ENCODE data around the gene SLC4A7. TPM values are rescaled to one million over a fixed set of nuclear protein-coding genes. Genes with fewer than 3 reads are reported as not detected.

Gene SLC4A7
- polyA plus RNA-seq, 1 of the 3 experiments (the other 2 are of a cell fraction): 3.9 TPM

- TF ChIP-seq RXRA (IDR thresholded peaks at IDR 0.05; ENCODE audit: borderline replicate concordance, low read depth): no peak
Observed at GRCh38 chr3:27451842-27452241, 32.3 kb downstream of the SLC4A7 start (continued).

DNA sequence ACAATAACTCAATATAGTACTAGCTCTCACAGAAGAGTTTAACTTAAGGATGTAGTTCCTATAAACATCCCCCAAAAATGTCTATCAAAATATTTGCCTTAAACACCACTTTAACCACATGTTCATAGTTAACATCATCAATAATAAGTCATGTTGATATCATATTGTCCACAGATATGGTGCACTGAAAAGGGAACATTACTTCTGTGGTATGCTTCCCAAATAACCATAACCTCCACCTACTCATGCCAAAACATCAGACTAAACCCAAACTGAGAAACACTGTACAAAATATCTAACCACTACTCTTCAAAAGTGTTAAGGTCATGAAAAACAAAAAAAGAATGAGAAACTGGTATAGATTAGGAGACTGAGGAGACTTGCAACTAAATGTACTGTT lies 32.9 kb downstream of the SLC4A7 start:
- DNase-seq: no peak
- Histone ChIP-seq H3K36me3 (replicated peaks in 1 of 2; ENCODE audit: control insufficient read depth in 1 of 2, insufficient read depth in 2 of 2, low read length in 1 of 2) (peaks cover 10 to 23% of the 10 kb centered on the region in 2 experiments), H3K9me2 (no peaks in the 10 kb centered on the region), H3K4me1 (ENCODE audit: control insufficient read depth in 1 of 2, insufficient read depth in 2 of 2, low read depth in 1 of 2, low read length in 1 of 2) (peaks cover 0 to 8% of the 10 kb centered on the region in 2 experiments; a peak in 2 of 4 replicates), H3K4me2 (no peak overlapping the region), H3F3A (replicated peaks; ENCODE audit: insufficient read depth) (peaks cover 9% of the 10 kb centered on the region), H3K9me3 (no peaks in the 10 kb centered on the region), H3K9ac (no peak overlapping the region), H3K27me3 (ENCODE audit: insufficient read depth) (no peaks in the 10 kb centered on the region), H3K79me2 (ENCODE audit: insufficient read depth) (peaks cover 60% of the 10 kb centered on the region), H2AFZ (ENCODE audit: low read depth) (no peak overlapping the region), H3K27ac (ENCODE audit: low read depth in 2 of 2, low read length in 1 of 2) (no peak overlapping the region), H4K20me1 (ENCODE audit: insufficient read depth) (no peaks in the 10 kb centered on the region), H3K4me3 (ENCODE audit: low read depth in 2 of 2, low read length in 1 of 2) (no peak overlapping the region)
- TF ChIP-seq TCF12 (IDR thresholded peaks at IDR 0.05): no peak
- TF ChIP-seq NFIC (IDR thresholded peaks at IDR 0.05; ENCODE audit: borderline replicate concordance): no peak
- no peak for TF ChIP-seq JUND (IDR thresholded peaks at IDR 0.05)
- TF ChIP-seq ZBTB33 (IDR thresholded peaks at IDR 0.05; ENCODE audit: borderline replicate concordance, low read depth): no peak
- TF ChIP-seq SIN3A (IDR thresholded peaks at IDR 0.05; ENCODE audit: borderline replicate concordance, low read depth, low read length): no peak
- TF ChIP-seq FOXJ3 (CRISPR knock-in tag; IDR thresholded peaks at IDR 0.05): no peak
- TF ChIP-seq, protein P1, sequence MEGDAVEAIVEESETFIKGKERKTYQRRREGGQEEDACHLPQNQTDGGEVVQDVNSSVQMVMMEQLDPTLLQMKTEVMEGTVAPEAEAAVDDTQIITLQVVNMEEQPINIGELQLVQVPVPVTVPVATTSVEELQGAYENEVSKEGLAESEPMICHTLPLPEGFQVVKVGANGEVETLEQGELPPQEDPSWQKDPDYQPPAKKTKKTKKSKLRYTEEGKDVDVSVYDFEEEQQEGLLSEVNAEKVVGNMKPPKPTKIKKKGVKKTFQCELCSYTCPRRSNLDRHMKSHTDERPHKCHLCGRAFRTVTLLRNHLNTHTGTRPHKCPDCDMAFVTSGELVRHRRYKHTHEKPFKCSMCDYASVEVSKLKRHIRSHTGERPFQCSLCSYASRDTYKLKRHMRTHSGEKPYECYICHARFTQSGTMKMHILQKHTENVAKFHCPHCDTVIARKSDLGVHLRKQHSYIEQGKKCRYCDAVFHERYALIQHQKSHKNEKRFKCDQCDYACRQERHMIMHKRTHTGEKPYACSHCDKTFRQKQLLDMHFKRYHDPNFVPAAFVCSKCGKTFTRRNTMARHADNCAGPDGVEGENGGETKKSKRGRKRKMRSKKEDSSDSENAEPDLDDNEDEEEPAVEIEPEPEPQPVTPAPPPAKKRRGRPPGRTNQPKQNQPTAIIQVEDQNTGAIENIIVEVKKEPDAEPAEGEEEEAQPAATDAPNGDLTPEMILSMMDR (IDR thresholded peaks at IDR 0.05): no peak
- TF ChIP-seq MAX (IDR thresholded peaks at IDR 0.05; ENCODE audit: low read depth): no peak
- no peak for TF ChIP-seq SMC3 (IDR thresholded peaks at IDR 0.05; ENCODE audit: low read depth, low read length)
- no peak for TF ChIP-seq REST (IDR thresholded peaks at IDR 0.05; ENCODE audit: low read depth, low read length)
- no peak for TF ChIP-seq EZH2phosphoT487 (IDR thresholded peaks at IDR 0.05; ENCODE audit: borderline replicate concordance, low read depth)
- TF ChIP-seq FOXM1 (IDR thresholded peaks at IDR 0.05; ENCODE audit: low read depth): no peak
- TF ChIP-seq EP300 (IDR thresholded peaks at IDR 0.05; ENCODE audit: borderline replicate concordance in 1 of 2, low read depth in 1 of 2, low read length in 1 of 2): no peak
- CTCF ChIA-PET: interaction anchor here (3.2 kb wide), 1 partner anchor 16 kb away, joined by 15 read pairs; no protein-coding TSS in a partner anchor
- POLR2A ChIA-PET: no interaction called here

Measured in SK-N-SH (cell line).